ENCODE measurements around the gene RAB17.

RAB17 gene

DNA sequence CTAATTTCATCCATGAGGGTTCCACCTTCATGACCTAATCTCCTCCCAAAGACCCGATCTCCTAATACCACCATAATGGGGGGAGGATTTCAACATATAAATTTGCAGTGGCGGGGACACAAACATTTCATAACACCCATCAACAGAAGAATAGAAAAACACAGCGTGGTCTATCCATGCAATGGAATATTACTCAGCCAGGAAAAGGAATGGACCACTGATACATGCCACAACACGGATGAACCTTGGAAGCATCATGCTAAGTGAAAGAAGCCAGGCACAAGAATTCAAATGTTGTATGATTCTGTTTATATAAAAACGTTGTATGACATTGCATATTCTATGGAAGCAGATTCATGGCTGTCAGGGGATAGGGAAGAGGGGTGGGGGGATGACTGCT, 21.5 kb downstream of the RAB17 start:
- FAIRE-seq (no peak), DNase-seq (ENCODE audit: insufficient read length, low spot score) (no peak)
- TF ChIP-seq, protein P1, sequence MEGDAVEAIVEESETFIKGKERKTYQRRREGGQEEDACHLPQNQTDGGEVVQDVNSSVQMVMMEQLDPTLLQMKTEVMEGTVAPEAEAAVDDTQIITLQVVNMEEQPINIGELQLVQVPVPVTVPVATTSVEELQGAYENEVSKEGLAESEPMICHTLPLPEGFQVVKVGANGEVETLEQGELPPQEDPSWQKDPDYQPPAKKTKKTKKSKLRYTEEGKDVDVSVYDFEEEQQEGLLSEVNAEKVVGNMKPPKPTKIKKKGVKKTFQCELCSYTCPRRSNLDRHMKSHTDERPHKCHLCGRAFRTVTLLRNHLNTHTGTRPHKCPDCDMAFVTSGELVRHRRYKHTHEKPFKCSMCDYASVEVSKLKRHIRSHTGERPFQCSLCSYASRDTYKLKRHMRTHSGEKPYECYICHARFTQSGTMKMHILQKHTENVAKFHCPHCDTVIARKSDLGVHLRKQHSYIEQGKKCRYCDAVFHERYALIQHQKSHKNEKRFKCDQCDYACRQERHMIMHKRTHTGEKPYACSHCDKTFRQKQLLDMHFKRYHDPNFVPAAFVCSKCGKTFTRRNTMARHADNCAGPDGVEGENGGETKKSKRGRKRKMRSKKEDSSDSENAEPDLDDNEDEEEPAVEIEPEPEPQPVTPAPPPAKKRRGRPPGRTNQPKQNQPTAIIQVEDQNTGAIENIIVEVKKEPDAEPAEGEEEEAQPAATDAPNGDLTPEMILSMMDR (IDR thresholded peaks at IDR 0.05; ENCODE audit: insufficient read depth, missing control alignments) = no peak

DNA sequence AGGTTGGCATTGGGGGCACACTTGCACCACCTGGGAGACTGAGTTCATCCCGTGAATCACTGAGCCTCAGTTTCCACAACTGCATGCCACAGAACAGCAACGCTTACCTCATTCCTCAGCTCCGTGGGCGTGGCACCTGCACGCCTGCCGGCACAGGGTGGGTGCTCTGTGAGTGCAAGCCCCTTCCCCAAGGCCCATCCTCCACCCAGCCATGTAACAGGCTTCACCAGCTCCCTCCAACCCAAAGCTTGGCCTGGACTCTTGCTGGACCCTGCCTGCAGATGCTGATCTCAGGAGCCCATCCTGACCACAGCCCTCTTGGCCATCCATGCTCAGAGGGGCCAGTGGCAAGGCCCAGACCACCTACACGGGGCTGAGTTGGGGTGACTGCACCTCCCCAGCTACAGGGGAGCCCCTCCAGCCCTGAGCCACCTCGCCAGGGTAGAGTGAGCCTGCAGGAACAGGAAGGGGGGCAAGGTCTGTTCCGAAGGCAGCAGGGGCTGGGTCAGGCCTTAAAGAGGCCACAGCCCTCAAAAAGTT, 22.3 kb downstream of the RAB17 start:
- FAIRE-seq = no peak
- DNase-seq (ENCODE audit: insufficient read length, low spot score) = no peak
- TF ChIP-seq, protein P1 (IDR thresholded peaks at IDR 0.05; ENCODE audit: insufficient read depth, missing control alignments) = no peak

DNA sequence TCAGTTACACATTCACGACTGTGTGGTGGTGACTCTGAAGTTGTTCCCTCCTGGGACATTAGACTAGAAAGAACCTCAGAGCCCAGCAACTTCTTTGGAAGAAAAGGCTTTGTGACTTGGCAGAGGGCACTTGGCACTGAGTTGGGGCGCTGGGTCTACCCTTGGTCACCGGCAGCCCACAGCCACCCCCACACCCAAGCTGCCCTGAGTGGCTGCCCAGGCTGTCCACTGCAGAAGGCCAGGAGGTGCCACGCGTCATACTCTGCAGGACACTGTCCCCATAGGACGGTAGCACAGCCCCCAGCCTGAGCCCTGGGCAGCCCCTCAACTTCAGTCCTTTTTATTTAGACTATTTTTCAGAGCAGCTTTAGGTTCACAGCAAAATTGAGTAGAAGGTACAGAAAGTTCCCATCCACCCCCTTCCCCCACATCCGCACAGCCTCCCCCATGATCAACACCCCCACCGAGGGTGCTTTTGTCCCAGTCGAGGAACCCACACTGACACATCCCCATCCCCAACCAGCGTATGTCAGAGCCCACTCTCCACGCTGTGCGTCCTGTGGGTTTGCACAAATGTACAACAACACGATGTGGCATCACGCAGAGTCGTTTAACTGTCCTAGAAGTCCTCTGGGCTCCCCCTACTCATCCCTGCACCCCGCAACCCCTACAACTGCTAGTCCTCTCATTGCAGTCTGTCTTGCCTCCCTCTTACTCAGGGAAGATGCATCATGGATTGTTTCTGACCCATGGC, 23.1 kb downstream of the RAB17 start:
- TF ChIP-seq, protein P1 (IDR thresholded peaks at IDR 0.05; ENCODE audit: insufficient read depth, missing control alignments) = no peak
- FAIRE-seq (no peak), DNase-seq (ENCODE audit: insufficient read length, low spot score) (no peak)

DNA sequence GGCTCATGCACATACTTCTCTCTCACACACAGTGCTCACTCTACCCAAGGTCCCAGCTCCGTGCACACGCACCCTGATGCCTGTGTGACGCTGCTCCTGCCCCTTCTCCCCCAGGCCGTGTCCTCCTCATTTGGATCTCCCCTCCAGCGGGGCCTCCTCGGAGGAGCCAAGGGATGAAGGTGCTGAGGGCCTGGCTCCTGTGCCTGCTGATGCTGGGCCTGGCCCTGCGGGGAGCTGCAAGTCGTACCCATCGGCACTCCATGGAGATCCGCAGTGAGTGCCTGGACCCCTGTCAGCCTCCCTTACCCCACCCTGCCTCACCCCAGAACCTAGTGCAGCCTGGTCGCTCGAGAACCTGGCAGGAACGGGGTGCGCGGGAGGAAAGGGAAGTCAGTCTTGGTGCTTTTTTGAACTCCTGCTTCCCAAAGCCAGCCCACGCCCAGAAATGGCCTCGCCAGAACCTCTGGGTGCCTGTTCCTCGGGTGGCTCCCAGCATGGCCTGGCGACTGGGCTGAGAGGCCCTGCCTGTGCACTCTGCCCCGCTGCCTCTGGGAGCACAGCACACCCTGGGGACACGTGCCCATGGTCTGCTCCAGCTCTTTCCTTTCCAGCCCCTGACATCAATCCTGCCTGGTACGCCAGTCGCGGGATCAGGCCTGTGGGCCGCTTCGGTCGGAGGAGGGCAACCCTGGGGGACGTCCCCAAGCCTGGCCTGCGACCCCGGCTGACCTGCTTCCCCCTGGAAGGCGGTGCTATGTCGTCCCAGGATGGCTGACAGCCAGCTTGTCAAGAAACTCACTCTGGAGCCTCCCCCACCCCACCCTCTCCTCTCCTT, 23.9 kb downstream of the RAB17 start, which contains the start of gene PRLH:
Gene PRLH (plus strand): TSS at position 174 of the 835 bp plus-strand sequence. CDS start 0 bp downstream, at position 174.
- FAIRE-seq (no peak), DNase-seq (ENCODE audit: insufficient read length, low spot score) (no peak)
- TF ChIP-seq, protein P1 (IDR thresholded peaks at IDR 0.05; ENCODE audit: insufficient read depth, missing control alignments) = no peak

DNA sequence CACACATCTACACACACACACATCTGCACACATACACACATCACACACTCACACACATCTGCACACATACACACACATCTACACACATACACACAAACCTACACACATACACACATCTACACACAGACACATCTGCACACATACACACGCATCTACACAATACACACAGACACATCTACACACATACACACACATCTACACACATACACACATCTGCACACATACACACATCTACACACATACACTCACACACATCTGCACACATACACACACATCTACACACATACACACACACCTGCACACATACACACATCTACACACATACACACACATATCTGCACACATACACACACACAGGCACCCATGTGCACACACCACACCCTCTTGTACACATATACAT, 24.6 kb downstream of the RAB17 start:
- FAIRE-seq (peak; percentile 16), DNase-seq (ENCODE audit: insufficient read length, low spot score) (no peak)
- TF ChIP-seq, protein P1 (IDR thresholded peaks at IDR 0.05; ENCODE audit: insufficient read depth, missing control alignments) = no peak

DNA sequence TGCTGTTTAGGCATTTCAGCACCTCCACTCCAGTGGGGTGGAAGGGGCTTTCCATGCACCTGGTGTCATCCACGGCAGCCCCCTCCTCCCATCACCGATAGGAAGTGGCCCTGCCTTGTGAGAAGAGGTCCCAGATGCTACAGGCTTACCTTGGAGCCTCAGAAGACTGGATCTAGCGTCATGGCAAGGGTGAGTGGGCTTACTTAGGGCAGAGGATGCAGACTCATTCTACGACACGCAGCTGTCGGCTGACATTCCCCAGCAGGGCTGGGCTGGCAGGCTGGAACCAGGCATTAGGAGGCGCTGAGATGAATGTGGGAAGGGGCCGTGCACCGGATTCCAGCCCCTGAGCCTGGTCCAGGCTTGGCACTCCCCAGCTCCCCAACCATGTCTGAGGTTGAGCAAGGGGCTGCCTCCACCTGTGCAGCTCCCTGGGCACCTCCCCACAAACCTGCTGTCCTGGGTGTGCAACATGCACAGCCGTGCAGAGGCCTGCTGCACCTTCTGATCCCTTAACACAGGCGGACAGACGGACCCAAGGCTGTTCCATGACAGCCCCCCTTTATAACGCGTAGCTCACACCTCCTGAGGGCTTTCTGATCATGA, 25.9 kb downstream of the RAB17 start:
- DNase-seq (ENCODE audit: insufficient read length, low spot score) (no peak), FAIRE-seq (no peak)
- TF ChIP-seq, protein P1 (IDR thresholded peaks at IDR 0.05; ENCODE audit: insufficient read depth, missing control alignments) = no peak

All from D721Med (cell line).